ENCODE data around the gene ADAMTS8.

DNA sequence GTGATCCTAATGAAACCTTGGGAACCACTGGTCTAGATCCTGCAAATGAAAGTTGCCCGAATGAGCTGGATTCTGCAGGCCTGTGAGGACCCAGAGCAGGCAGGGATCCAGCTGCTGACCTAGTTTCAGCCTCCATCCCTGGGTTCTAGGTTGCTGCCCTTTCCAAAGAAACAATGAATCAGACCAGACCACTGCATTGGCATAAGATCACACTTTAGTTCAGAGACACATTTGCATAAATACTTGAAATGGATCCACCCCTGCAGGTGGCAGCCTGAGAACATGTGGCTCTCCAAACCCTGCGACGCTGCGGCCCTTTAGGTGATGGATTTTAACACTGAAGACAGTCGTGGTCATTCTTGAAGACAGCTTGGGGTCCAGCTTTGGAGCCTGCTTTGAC, 23.7 kb downstream of the ADAMTS8 start:
- TF ChIP-seq CTCF (IDR thresholded peaks at IDR 0.05) (no peak), POLR2A (IDR thresholded peaks at IDR 0.05) (no peak)

Measured in right lobe of liver (tissue), 4 donors.